OCI-LY3 (cell line): Measurements from ENCODE around the gene TOPORS.

Experiments
- EZH2phosphoT487 ChIP-seq: fragments of 200-600 bp; shearing (Covaris generic); IDR thresholded peaks from 2 replicates; pipeline ENCODE4 v1.6.1; 2018; ENCODE audit warnings: antibody characterized with exemption, mixed run types, low read depth
- TF ChIP-seq, protein P1 (sequence below): fragments of 200-600, 300-600 bp; sonication (generic); IDR thresholded peaks from 2 replicates; pipeline ENCODE4 v1.5.1; 2014; ENCODE audit warnings: antibody characterized with exemption, low read length, low read depth

DNA sequence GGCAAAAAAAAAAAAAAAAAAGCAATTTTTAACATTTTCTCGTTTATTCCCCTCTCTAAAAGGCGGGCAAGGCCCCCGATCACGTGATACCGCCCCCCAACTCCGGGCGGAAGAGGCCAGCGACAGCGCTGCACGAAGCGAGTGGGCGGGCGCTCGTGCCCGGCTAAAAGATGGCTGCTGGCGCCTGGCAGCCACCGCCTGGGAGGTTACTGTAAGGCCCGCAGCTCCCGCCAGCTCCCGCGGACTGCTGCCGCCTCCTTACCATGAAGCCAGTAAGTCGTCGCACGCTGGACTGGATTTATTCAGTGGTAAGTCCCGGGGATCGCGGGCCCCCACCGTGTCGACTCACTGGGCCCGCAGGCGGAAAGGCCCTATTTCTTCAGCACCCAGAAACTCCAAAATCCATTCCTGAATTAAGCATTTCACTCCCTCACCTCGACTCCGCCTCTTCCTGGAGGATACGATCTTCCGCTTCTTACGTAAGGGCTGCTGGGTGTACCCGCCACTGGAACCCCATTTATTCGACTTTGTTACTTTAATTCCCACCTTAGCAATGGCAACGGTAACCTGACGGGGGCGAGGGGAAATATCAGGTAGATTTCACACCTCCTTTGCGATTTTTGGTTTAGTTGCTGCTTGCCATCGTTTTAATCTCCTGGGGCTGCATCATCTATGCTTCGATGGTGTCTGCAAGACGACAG lies at the start of gene TOPORS, which contains the start of gene SMIM27:
- TF ChIP-seq, protein P1, sequence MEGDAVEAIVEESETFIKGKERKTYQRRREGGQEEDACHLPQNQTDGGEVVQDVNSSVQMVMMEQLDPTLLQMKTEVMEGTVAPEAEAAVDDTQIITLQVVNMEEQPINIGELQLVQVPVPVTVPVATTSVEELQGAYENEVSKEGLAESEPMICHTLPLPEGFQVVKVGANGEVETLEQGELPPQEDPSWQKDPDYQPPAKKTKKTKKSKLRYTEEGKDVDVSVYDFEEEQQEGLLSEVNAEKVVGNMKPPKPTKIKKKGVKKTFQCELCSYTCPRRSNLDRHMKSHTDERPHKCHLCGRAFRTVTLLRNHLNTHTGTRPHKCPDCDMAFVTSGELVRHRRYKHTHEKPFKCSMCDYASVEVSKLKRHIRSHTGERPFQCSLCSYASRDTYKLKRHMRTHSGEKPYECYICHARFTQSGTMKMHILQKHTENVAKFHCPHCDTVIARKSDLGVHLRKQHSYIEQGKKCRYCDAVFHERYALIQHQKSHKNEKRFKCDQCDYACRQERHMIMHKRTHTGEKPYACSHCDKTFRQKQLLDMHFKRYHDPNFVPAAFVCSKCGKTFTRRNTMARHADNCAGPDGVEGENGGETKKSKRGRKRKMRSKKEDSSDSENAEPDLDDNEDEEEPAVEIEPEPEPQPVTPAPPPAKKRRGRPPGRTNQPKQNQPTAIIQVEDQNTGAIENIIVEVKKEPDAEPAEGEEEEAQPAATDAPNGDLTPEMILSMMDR: no peak
- TF ChIP-seq EZH2phosphoT487: no peak
